Motor neuron (in vitro differentiated cells): ENCODE results near the gene ABCA8. TPM values are rescaled to one million over a fixed set of nuclear protein-coding genes. Genes with fewer than 3 reads are reported as not detected.

Source experiments
- ATAC-seq, 8 experiments: fragments of 200-7000 bp; cut with Tn5 transposase; replicated peaks in 6 of 8; 2 replicates each; pipeline ENCODE4 v1.8.0; 2021; ENCODE audit warnings: mild to moderate bottlenecking in 8 of 8, moderate library complexity in 8 of 8
- H3K27ac ChIP-seq, 2 donors: fragments of 250-450 bp; sonication (Bioruptor Pico); 2 replicates each; pipeline ENCODE4 v1.9.0; 2021; ENCODE audit warnings: antibody characterized with exemption in 2 of 2, mild to moderate bottlenecking in 2 of 2, moderate library complexity in 1 of 2
- H3K4me1 ChIP-seq, 2 donors: fragments of 250-450 bp; sonication (Bioruptor Pico); replicated peaks in 1 of 2; 2 replicates each; pipeline ENCODE4 v1.6.1; 2021; ENCODE audit warnings: antibody characterized with exemption in 2 of 2, mild to moderate bottlenecking in 2 of 2, moderate library complexity in 1 of 2
- H3K4me3 ChIP-seq, 5 donors: fragments of 250-450 bp; sonication (Bioruptor Pico); 2 replicates each; pipeline ENCODE4 v1.9.0; 2021; ENCODE audit warnings: antibody characterized with exemption in 5 of 5, mild to moderate bottlenecking in 5 of 5, moderate library complexity in 4 of 5
- WGBS, 10 experiments: fragments of 450-650 bp; shearing (Covaris generic); methylation state at CpG; one replicate each; pipeline ENCODE4 v1.0.0; 2022; 5-methylcytosine and 5-hydroxymethylcytosine counted together
- in situ Hi-C, 9 experiments: fragments of 400-800 bp; cut with MboI; loops; one replicate each; pipeline ENCODE4 v1.15.0; 2021; ENCODE audit warnings: low sequenced_read_pairs in 9 of 9, low pct_unique_long_range_greater_than_20kb in 2 of 9; ENCODE audit not compliant: unreplicated experiment in 9 of 9
- total RNA-seq, 8 experiments: library from RNA; unstranded; fragments of 300-600 nt; gene quantifications; 2 replicates each; pipeline versions ENCODE4 v1.2.3 to v1.2.4, GENCODE V29; 2022

ABCA8 gene
- total RNA-seq, 8 experiments from 2014 or later = 0.05 to 81.8 (median 3.0) TPM

- ATAC-seq = no peak
- in situ Hi-C loops = no loop called here
- Histone ChIP-seq H3K27ac (no peak overlapping the region), H3K4me1 (no peaks in the 10 kb centered on the region), H3K4me3 (no peak overlapping the region)
- 0 to 100% (median 67%) methylated on average over 1 to 3 of the region's 3 CpGs; no CpG with 5 or more reads in 1 of the 10 experiments for WGBS, 10 experiments
Observed at GRCh38 chr17:68939195-68939594, 16.0 kb downstream of the ABCA8 start.

- Histone ChIP-seq H3K27ac (no peak overlapping the region), H3K4me3 (no peak overlapping the region), H3K4me1 (no peaks in the 10 kb centered on the region)
- in situ Hi-C loops = no loop called here
- WGBS, 10 experiments = 39 to 100% (median 69%) methylated on average over 2 to 7 of the region's 8 CpGs; no CpG with 5 or more reads in 1 of the 10 experiments
- no peak for ATAC-seq
Observed at GRCh38 chr17:68937890-68938514, 17.2 kb downstream of the ABCA8 start.

GRCh38 chr17:68927516-68927915 lies 27.7 kb downstream of the ABCA8 start:
- WGBS, 10 experiments = 56 to 98% (median 74%) methylated on average over 3 to 4 of the region's 4 CpGs
- Histone ChIP-seq H3K27ac (no peak overlapping the region), H3K4me1 (no peaks in the 10 kb centered on the region), H3K4me3 (no peak overlapping the region)
- in situ Hi-C loops = no loop called here
- ATAC-seq = no peak

GRCh38 chr17:68924793-68925720 lies 30.1 kb downstream of the ABCA8 start:
- peak in 2 of 8 experiments; percentile 72 to 74 for ATAC-seq
- H3K4me3 ChIP-seq = no peak overlapping the region
- H3K27ac ChIP-seq = no peak overlapping the region
- 29 to 98% (median 78%) methylated on average over 5 to 9 of the region's 9 CpGs for WGBS, 10 experiments
- in situ Hi-C loops = no loop called here
- H3K4me1 ChIP-seq = no peaks in the 10 kb centered on the region

GRCh38 chr17:68910789-68911431 lies 44.3 kb downstream of the ABCA8 start:
- ATAC-seq = peak in 1 of 8 experiments; percentile 11
- in situ Hi-C loops = no loop called here
- Histone ChIP-seq H3K4me3 (no peak overlapping the region), H3K4me1 (no peaks in the 10 kb centered on the region), H3K27ac (no peak overlapping the region)
- 100% methylated on average over 2 of the region's 2 CpGs; no CpG with 5 or more reads in 9 of the 10 experiments for WGBS, 10 experiments

GRCh38 chr17:68910251-68910705 lies 44.9 kb downstream of the ABCA8 start:
- H3K27ac ChIP-seq = no peak overlapping the region

GRCh38 chr17:68909066-68909465 lies 46.1 kb downstream of the ABCA8 start:
- Histone ChIP-seq H3K4me1 (no peaks in the 10 kb centered on the region), H3K4me3 (no peak overlapping the region), H3K27ac (no peak overlapping the region)
- in situ Hi-C loops = no loop called here
- peak in 2 of 8 experiments; percentile 85 to 86 for ATAC-seq
- WGBS, 10 experiments = 17 to 100% (median 85%) methylated on average over 1 of the region's 1 CpG; no CpG with 5 or more reads in 3 of the 10 experiments

More at GRCh38 chr17:68910251-68910705, 44.9 kb downstream of the ABCA8 start:
- no peak overlapping the region for H3K4me3 ChIP-seq
- peak in 2 of 8 experiments; percentile 19 to 30 for ATAC-seq
- 20 to 60% (median 42%) methylated on average over 1 to 3 of the region's 5 CpGs; no CpG with 5 or more reads in 6 of the 10 experiments for WGBS, 10 experiments
- in situ Hi-C loops = no loop called here
- H3K4me1 ChIP-seq = no peaks in the 10 kb centered on the region

GRCh38 chr17:68908045-68908444 lies 47.1 kb downstream of the ABCA8 start:
- Histone ChIP-seq H3K27ac (no peak overlapping the region), H3K4me3 (no peak overlapping the region), H3K4me1 (no peaks in the 10 kb centered on the region)
- WGBS, 10 experiments = 58 to 100% (median 80%) methylated on average over 1 to 2 of the region's 2 CpGs; no CpG with 5 or more reads in 1 of the 10 experiments
- ATAC-seq = no peak
- in situ Hi-C loops = no loop called here

GRCh38 chr17:68906638-68907037 lies 48.6 kb downstream of the ABCA8 start:
- no peak for ATAC-seq
- H3K27ac ChIP-seq = no peak overlapping the region
- H3K4me1 ChIP-seq = no peaks in the 10 kb centered on the region
- in situ Hi-C loops = no loop called here
- H3K4me3 ChIP-seq = no peak overlapping the region
- 45 to 88% (median 83%) methylated on average over 1 to 3 of the region's 3 CpGs for WGBS, 10 experiments

GRCh38 chr17:68903286-68903685 lies 51.9 kb downstream of the ABCA8 start:
- Histone ChIP-seq H3K4me1 (no peaks in the 10 kb centered on the region), H3K27ac (no peak overlapping the region), H3K4me3 (no peak overlapping the region)
- in situ Hi-C loops = no loop called here
- WGBS, 10 experiments = 42 to 98% (median 89%) methylated on average over 2 to 8 of the region's 8 CpGs
- no peak for ATAC-seq

- no peak for ATAC-seq
- Histone ChIP-seq H3K4me1 (no peaks in the 10 kb centered on the region), H3K4me3 (no peak overlapping the region), H3K27ac (no peak overlapping the region)
- in situ Hi-C loops = no loop called here
Observed at GRCh38 chr17:68897557-68897956, 57.6 kb downstream of the ABCA8 start.

GRCh38 chr17:68892658-68893057 lies 62.5 kb downstream of the ABCA8 start:
- H3K27ac ChIP-seq = no peak overlapping the region
- 43 to 95% (median 76%) methylated on average over 2 to 5 of the region's 5 CpGs; no CpG with 5 or more reads in 4 of the 10 experiments for WGBS, 10 experiments
- in situ Hi-C loops = no loop called here
- H3K4me1 ChIP-seq = no peaks in the 10 kb centered on the region
- no peak for ATAC-seq
- no peak overlapping the region for H3K4me3 ChIP-seq

GRCh38 chr17:68892193-68892592 lies 63.0 kb downstream of the ABCA8 start:
- ATAC-seq = no peak
- Histone ChIP-seq H3K4me1 (no peaks in the 10 kb centered on the region), H3K27ac (no peak overlapping the region), H3K4me3 (no peak overlapping the region)
- in situ Hi-C loops = no loop called here
- WGBS, 10 experiments = 88 to 100% (median 100%) methylated on average over 1 of the region's 1 CpG; no CpG with 5 or more reads in 4 of the 10 experiments
